Measurements from ENCODE around the gene PACSIN1. TPM values are rescaled to one million over a fixed set of nuclear protein-coding genes. Genes with fewer than 3 reads are reported as not detected.

PACSIN1 gene
- total and polyA plus RNA-seq, 7 donors = 0.11 to 0.17 (median 0.11) TPM; not detected in 4

DNA sequence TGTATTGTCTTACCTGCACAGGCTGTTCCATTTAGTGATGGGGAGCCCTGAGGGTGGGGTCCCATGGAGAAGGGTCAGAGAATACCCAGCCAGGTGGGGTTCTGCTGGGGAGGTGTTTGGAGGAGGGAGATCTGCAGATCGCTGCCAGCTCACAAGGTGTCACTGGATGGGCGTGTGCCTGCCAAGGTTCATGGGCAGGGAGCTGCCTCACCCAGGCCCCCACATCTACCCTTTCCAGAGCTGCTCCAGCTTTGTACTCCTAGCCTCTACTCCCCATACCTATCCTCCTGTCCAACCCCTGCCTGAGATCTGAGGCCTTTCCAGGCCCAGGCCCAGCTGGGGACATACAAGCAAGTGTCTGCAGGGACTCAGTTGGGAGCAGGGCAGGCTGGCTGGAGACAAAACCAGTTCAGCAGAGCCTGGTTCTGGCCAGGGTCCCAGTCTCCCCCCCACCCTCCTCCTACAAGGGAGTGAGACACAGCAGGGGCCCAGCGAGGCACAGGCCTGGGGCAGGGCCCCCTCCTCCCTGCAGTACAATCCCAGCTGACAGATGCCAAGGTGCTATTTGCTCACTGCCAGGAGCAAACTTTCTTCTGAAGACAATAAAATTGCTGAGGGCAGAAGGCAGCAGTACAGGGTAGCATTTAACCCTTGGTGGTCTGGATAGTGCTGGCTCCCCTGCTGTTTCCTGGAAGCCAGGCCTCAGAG lies 70.5 kb downstream of the PACSIN1 start:
- intact Hi-C loops (cut with DNase I) = no loop called here

DNA sequence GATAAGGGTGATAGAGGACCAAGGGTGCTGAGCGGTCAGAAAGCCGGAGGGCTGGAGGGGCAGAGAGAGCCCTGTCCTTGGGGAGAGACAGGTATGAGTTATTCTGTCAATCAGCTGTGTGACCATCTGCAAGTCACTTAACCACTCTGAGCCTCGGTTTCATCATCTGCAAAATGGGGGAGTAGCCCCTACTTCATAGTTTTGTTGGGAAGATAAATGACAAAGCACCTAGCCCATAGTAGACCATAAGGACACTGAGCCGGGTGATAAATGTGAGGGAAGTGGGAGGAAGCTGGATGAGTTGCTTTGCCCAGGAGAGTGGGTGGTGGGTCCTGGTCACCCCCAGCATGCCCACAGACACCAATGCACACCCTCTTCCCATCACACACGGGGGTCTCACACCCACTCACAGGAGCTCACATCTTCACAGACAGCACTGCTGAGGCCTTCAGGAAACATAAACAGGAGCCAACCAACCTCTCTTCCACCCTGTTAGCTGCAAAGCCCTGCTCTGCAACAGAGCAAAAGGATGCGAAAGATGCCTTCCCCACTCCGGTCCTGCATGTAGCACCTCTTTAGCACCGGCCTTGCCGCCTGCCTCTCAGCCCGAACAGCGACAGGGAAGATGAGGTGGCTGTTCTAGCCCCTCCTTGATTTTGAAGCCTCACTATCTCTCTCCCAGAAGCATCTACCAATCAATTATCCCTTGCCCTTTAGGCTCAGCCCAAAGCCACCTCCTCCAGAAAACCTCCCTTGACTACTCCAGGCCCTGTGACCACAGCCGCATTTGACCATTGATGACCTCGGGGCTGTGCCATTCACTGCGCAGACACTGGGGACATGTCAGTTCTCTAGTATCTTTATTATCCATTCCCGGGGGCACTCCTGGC lies 71.3 kb downstream of the PACSIN1 start:
- Histone ChIP-seq H3K36me3 (ENCODE audit: insufficient read depth in 1 of 2, low read depth in 1 of 2) (no peaks in the 10 kb centered on the region), H3K4me3 (no peak overlapping the region), H3K4me1 (no peaks in the 10 kb centered on the region), H3K9me3 (no peaks in the 10 kb centered on the region), H3K27ac (no peak overlapping the region), H3K27me3 (ENCODE audit: insufficient read depth in 3 of 3, low read length in 2 of 3) (no peaks in the 10 kb centered on the region)
- no peak for TF ChIP-seq CTCF (IDR thresholded peaks at IDR 0.05)
- DNase-seq = no peak
- intact Hi-C loops (cut with DNase I) = no loop called here
- ATAC-seq = no peak
- 88 to 89% (median 89%) methylated on average over 15 of the region's 15 CpGs for WGBS, 3 donors

More for the DNA sequence above, 70.5 kb downstream of the PACSIN1 start:
- Histone ChIP-seq H3K27ac (no peak overlapping the region), H3K27me3 (ENCODE audit: insufficient read depth in 3 of 3, low read length in 2 of 3) (no peaks in the 10 kb centered on the region), H3K4me3 (no peak overlapping the region), H3K9me3 (no peaks in the 10 kb centered on the region), H3K4me1 (no peaks in the 10 kb centered on the region), H3K36me3 (ENCODE audit: insufficient read depth in 1 of 2, low read depth in 1 of 2) (no peaks in the 10 kb centered on the region)
- WGBS, 3 donors = 92 to 97% (median 92%) methylated on average over 3 of the region's 3 CpGs
- DNase-seq (no peak), ATAC-seq (no peak)
- no peak for TF ChIP-seq CTCF (IDR thresholded peaks at IDR 0.05)

DNA sequence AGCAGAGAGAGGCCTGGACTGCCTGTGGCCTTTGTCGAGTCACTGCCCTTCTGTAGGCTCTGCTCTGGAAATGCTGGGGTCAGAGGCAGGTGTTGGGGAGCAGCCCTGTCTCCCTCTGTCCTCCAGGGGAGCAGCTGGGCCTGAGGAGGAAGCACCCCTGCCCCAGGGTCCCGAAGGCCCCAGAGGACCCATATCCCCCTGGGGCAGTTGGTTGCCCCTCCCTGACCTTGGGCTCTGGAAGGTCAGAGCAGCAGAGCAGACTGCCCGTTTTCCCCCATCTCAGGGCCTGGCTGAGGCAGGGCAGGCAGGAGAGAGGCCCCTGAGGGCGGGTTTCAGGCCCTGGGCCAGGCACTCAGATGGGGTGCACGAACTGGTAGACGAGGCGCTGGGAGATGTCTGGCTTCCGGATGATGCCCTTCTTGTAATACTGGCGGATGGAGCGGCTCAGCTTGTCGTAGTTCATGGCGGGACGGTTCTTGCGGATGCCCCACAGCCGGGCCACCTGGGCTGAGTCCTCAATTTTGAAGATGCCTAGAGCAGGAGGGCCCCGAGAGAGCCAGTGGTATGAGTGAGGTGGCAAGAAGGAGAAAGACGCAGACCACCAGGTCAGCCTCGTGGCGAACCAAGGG lies 72.2 kb downstream of the PACSIN1 start:
- Histone ChIP-seq H3K36me3 (ENCODE audit: insufficient read depth in 1 of 2, low read depth in 1 of 2) (no peaks in the 10 kb centered on the region), H3K27me3 (ENCODE audit: insufficient read depth in 3 of 3, low read length in 2 of 3) (no peaks in the 10 kb centered on the region), H3K4me3 (no peak overlapping the region), H3K9me3 (no peaks in the 10 kb centered on the region), H3K4me1 (no peaks in the 10 kb centered on the region), H3K27ac (no peak overlapping the region)
- no peak for DNase-seq
- WGBS, 3 donors = 90 to 91% (median 90%) methylated on average over 19 of the region's 19 CpGs
- TF ChIP-seq CTCF (IDR thresholded peaks at IDR 0.05) = no peak
- no peak for ATAC-seq
- intact Hi-C loops (cut with DNase I) = no loop called here

DNA sequence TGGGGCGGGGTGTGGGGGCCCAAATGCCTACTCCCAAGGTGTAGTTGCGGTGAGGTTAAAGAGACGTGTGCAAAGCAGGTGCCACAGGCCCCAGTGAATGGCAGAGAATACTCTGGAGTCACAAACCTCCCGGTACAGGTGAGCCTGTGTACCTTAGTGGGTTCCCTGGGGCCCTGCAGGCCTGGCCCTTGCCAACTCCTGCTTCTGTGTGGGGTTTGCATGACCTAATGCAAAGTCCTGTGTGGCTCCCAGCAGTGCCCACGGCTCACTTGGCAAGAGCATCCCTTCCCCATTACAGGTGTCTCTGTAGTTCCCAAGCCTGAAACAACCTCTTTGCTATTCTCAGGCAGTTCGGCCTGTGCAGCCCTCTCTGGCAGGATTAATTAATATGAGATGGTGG lies 72.7 kb downstream of the PACSIN1 start:
- intact Hi-C loops (cut with DNase I) = no loop called here
- ATAC-seq (no peak), DNase-seq (no peak)
- Histone ChIP-seq H3K9me3 (no peaks in the 10 kb centered on the region), H3K36me3 (ENCODE audit: insufficient read depth in 1 of 2, low read depth in 1 of 2) (no peaks in the 10 kb centered on the region), H3K27ac (no peak overlapping the region), H3K4me3 (no peak overlapping the region), H3K4me1 (no peaks in the 10 kb centered on the region), H3K27me3 (ENCODE audit: insufficient read depth in 3 of 3, low read length in 2 of 3) (no peaks in the 10 kb centered on the region)
- WGBS, 3 donors = 87 to 89% (median 87%) methylated on average over 6 of the region's 6 CpGs
- no peak for TF ChIP-seq CTCF (IDR thresholded peaks at IDR 0.05)

Measured in psoas muscle (tissue), 8 donors.